Measurements from ENCODE around the gene NHS. TPM values are rescaled to one million over a fixed set of nuclear protein-coding genes. Genes with fewer than 3 reads are reported as not detected.

NHS gene
- total RNA-seq, 1 donor from 2014 or later, result 8.3 TPM

- TF ChIP-seq CTCF (IDR thresholded peaks at IDR 0.05; ENCODE audit: unreplicated experiment), result no peak
- H3K9me3 Mint-ChIP-seq, result peaks cover 28% of the 10 kb centered on the region
- no peak overlapping the region for H3K27ac Mint-ChIP-seq
- peaks cover 14% of the 10 kb centered on the region for H3K4me1 Mint-ChIP-seq
- peaks cover 82% of the 10 kb centered on the region for H3K27me3 Mint-ChIP-seq (ENCODE audit: low read depth)
- DNase-seq (ENCODE audit: low spot score in 2 of 2, unreplicated experiment in 2 of 2), result no peak
- no peak overlapping the region for H3K4me3 Mint-ChIP-seq
- peaks cover 10% of the 10 kb centered on the region for H3K36me3 Mint-ChIP-seq
These were observed 5.2 kb downstream of the NHS start for GRCh38 chrX:17380221-17380620.

- Mint-ChIP-seq H3K27ac (no peak overlapping the region), H3K4me3 (no peak overlapping the region), H3K27me3 (ENCODE audit: low read depth) (peaks cover 8% of the 10 kb centered on the region), H3K4me1 (peaks cover 2% of the 10 kb centered on the region), H3K36me3 (no peaks in the 10 kb centered on the region), H3K9me3 (no peaks in the 10 kb centered on the region)
- DNase-seq (ENCODE audit: low spot score in 2 of 2, unreplicated experiment in 2 of 2), result no peak
- no peak for TF ChIP-seq CTCF (IDR thresholded peaks at IDR 0.05; ENCODE audit: unreplicated experiment)
These were observed 15.4 kb downstream of the NHS start for GRCh38 chrX:17390419-17390850.

DNA sequence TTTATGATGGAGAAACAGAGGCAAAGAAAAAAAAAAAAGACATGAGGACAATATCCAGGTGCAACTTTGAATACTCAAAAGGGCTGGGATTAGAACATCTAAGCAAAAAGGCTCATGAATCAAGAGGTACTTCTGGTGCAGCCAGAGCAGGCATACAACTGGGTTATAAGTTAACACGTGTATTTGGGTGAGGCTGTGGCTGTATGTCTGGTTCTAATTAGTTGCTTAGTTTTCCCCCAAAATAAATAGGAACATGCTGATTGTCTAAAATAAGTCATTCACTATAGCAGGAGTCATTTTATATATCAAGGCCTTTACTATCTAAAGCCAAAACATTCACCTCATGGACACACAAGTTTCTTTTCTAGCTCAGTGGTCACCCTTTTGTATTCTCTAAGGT is 20.2 kb downstream of the NHS start:
- Mint-ChIP-seq H3K36me3 (no peaks in the 10 kb centered on the region), H3K27me3 (ENCODE audit: low read depth) (no peaks in the 10 kb centered on the region), H3K27ac (no peak overlapping the region), H3K4me1 (peaks cover 2% of the 10 kb centered on the region), H3K4me3 (no peak overlapping the region), H3K9me3 (no peaks in the 10 kb centered on the region)
- TF ChIP-seq CTCF (IDR thresholded peaks at IDR 0.05; ENCODE audit: unreplicated experiment), result no peak
- no peak for DNase-seq (ENCODE audit: low spot score in 2 of 2, unreplicated experiment in 2 of 2)

GRCh38 chrX:17397074-17397473 is 22.1 kb downstream of the NHS start:
- Mint-ChIP-seq H3K27me3 (ENCODE audit: low read depth) (no peaks in the 10 kb centered on the region), H3K9me3 (no peaks in the 10 kb centered on the region), H3K4me1 (no peaks in the 10 kb centered on the region), H3K36me3 (no peaks in the 10 kb centered on the region), H3K4me3 (no peak overlapping the region), H3K27ac (no peak overlapping the region)
- TF ChIP-seq CTCF (IDR thresholded peaks at IDR 0.05; ENCODE audit: unreplicated experiment), result no peak
- no peak for DNase-seq (ENCODE audit: low spot score in 2 of 2, unreplicated experiment in 2 of 2)

- no peaks in the 10 kb centered on the region for H3K4me1 Mint-ChIP-seq
- DNase-seq (ENCODE audit: low spot score in 2 of 2, unreplicated experiment in 2 of 2), result no peak
- H3K27ac Mint-ChIP-seq, result no peak overlapping the region
- no peaks in the 10 kb centered on the region for H3K9me3 Mint-ChIP-seq
- H3K36me3 Mint-ChIP-seq, result no peaks in the 10 kb centered on the region
- TF ChIP-seq CTCF (IDR thresholded peaks at IDR 0.05; ENCODE audit: unreplicated experiment), result no peak
- H3K4me3 Mint-ChIP-seq, result no peak overlapping the region
- H3K27me3 Mint-ChIP-seq (ENCODE audit: low read depth), result peaks cover 15% of the 10 kb centered on the region
These were observed 28.2 kb downstream of the NHS start for GRCh38 chrX:17403189-17403691.

- no peak overlapping the region for H3K27ac Mint-ChIP-seq
- no peaks in the 10 kb centered on the region for H3K36me3 Mint-ChIP-seq
- no peak for DNase-seq (ENCODE audit: low spot score in 2 of 2, unreplicated experiment in 2 of 2)
- peaks cover 15% of the 10 kb centered on the region for H3K27me3 Mint-ChIP-seq (ENCODE audit: low read depth)
- no peak overlapping the region for H3K4me3 Mint-ChIP-seq
- TF ChIP-seq CTCF (IDR thresholded peaks at IDR 0.05; ENCODE audit: unreplicated experiment), result no peak
- H3K4me1 Mint-ChIP-seq, result no peaks in the 10 kb centered on the region
- H3K9me3 Mint-ChIP-seq, result no peaks in the 10 kb centered on the region
These were observed 29.0 kb downstream of the NHS start for GRCh38 chrX:17403972-17404371.

Measured in mesothelial cell of epicardium (in vitro differentiated cells).